GM19351 (cell line): ENCODE results near the gene POFUT1.
"Not testable (repeated sequence)": the region's sequence is repeated elsewhere in the genome, so short reads cannot be mapped to it uniquely, and the experiment has no call there.

Experiments used
- ATAC-seq: cut with Tn5 transposase; IDR thresholded peaks from one replicate; pipeline ENCODE4 v1.9.1; 2021; ENCODE audit warnings: mild to moderate bottlenecking, moderate library complexity; ENCODE audit not compliant: unreplicated experiment

Gene POFUT1

GRCh38 chr20:32271620-32272019, 63.9 kb downstream of the POFUT1 start:
- ATAC-seq, result no peak

GRCh38 chr20:32274359-32274758, 66.7 kb downstream of the POFUT1 start:
- no peak for ATAC-seq

GRCh38 chr20:32275163-32275562, 67.5 kb downstream of the POFUT1 start:
- not testable (repeated sequence) for ATAC-seq

- ATAC-seq, result peak; percentile 78
These were observed 69.9 kb downstream of the POFUT1 start, which contains the start of gene KIF3B for GRCh38 chr20:32277361-32278198. Gene KIF3B (plus strand): TSS chr20:32277651. CDS start chr20:32309778, 32,127 bp downstream.

DNA sequence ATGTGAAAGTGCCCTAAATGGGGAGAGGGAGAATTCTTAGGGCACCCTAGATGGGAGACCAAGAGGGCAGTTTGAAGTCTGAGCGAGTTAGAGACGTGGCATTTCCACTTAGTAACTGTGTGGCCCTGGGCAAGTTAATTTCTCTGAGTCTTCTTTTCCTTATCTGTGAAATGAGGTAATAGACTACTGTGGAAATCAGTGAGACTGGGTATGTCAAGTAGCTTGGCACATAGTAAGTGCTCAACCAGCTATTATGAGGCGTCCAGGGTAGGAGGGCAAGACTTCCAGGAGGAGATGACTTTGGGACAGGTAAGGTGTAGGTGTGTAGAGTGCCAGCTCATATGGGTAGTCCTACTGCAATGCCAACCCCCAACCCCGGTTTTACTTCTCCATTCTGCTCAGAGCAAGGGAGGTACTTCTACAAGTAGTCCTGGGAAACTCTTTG, 70.5 kb downstream of the POFUT1 start:
- peak; percentile 66 for ATAC-seq

GRCh38 chr20:32281711-32282110, 74.0 kb downstream of the POFUT1 start:
- no peak for ATAC-seq

- ATAC-seq, result no peak
These were observed 74.8 kb downstream of the POFUT1 start for GRCh38 chr20:32282461-32282860.

DNA sequence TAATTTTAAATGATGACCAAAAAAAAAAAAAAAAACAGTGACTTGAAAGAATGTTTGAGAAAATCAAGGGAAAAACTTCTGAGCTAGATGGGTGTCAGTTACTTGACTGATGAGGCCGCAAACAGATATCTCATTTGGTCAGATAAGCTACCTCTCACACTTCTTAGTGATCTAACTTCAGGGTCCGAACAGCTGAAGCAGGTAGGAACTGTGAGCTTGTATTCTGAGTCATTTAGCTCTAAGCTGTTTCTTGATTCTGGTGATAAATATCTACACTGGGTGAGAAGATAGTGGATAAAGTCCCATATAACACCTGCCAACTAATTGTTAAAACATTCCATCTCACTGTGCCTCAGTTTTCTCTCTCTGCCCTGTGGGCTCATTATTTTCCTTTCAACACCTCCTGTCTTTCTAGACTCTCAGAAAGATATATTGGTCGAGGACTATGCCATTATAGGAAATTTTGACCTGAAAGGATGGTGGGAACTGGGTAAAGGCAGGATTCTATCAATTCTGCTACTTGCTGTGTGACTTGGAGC, 77.5 kb downstream of the POFUT1 start:
- peak; percentile 53 for ATAC-seq

DNA sequence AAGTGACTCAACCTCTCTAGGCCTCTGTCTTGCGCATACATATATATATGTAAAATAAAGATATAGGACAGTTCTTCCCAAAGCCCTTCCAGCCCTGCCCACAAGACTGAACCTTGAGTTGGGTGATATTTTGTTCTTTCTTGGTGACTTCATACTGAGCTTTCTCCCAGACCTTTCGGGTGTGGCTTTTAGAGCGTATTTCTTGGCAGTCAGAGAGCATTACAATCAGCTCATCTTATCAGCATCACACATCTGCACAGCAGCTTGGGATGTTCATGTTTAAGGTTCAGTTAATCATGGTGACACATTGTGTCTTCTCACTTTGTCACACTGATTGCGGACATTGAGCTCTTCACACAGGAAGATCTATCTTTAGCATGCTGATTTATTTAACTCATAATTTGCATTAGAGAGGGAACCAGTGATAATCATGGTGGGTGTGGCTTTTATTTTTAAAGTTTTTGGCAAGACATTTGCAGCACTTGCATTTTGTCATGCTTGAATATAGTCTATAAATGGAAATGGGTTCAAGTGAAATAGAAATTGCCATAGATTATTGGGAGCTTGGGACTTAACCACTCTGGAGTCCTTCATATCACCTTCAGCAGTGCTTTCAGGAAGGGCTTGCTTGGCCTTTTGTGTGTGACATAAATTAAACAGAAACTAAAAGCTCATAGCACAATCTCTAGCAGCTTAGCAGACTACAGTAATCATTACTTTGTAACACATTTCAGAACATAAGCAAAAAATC, 78.1 kb downstream of the POFUT1 start:
- ATAC-seq, result peak; percentile 70

DNA sequence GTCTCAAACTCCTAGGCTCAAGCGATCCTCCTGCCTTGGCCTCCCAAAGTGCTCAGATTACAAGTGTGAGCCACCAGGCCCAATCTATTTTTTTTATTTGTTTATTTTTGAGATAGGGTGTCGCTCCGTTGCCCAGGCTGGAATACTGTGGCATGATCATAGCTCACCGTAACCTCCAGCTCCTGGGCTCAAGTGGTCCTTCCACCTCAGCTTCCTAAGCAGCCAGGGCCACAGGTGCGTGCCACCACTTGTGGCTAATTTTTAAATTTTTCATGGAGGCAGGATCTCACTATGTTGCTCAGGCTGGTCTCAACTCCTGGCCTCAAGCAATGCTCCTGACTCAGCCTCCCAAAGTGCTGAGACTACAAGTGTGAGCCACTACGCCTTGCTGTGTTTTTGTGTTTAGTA, 79.6 kb downstream of the POFUT1 start:
- no peak for ATAC-seq
